ENCODE results near the gene AATK.

AATK gene

GRCh38 chr17:81102869-81103268, 63.2 kb downstream of the AATK start:
- Histone ChIP-seq H3K9ac (ENCODE audit: low read depth in 1 of 2, low read length in 2 of 2) (no peak overlapping the region), H3K4me1 (ENCODE audit: control insufficient read depth in 2 of 2, insufficient read depth in 2 of 2, low read length in 2 of 2) (peaks cover 0 to 2% of the 10 kb centered on the region in 2 donors), H3K9me3 (ENCODE audit: control insufficient read depth in 2 of 2, low read length in 2 of 2) (no peaks in the 10 kb centered on the region), H3K27ac (ENCODE audit: low read depth in 2 of 2, low read length in 2 of 2) (no peak overlapping the region), H3K36me3 (ENCODE audit: control insufficient read depth in 2 of 2, insufficient read depth in 2 of 2, low read length in 2 of 2) (peaks cover 0 to 7% of the 10 kb centered on the region in 2 donors), H3K27me3 (ENCODE audit: control insufficient read depth in 2 of 2, insufficient read depth in 2 of 2, low read length in 2 of 2) (no peaks in the 10 kb centered on the region), H3K4me3 (ENCODE audit: low read length in 2 of 2) (no peak overlapping the region)

- no peak overlapping the region for H3K27ac ChIP-seq (ENCODE audit: low read depth in 2 of 2, low read length in 2 of 2)
- H3K4me3 ChIP-seq (ENCODE audit: low read length in 2 of 2) = no peak overlapping the region
- H3K9ac ChIP-seq (ENCODE audit: low read depth in 1 of 2, low read length in 2 of 2) = no peak overlapping the region
- H3K9me3 ChIP-seq (ENCODE audit: control insufficient read depth in 2 of 2, low read length in 2 of 2) = no peaks in the 10 kb centered on the region
- H3K4me1 ChIP-seq (ENCODE audit: control insufficient read depth in 2 of 2, insufficient read depth in 2 of 2, low read length in 2 of 2) = peaks cover 4 to 7% of the 10 kb centered on the region in 2 donors
- H3K36me3 ChIP-seq (ENCODE audit: control insufficient read depth in 2 of 2, insufficient read depth in 2 of 2, low read length in 2 of 2) = peaks cover 0 to 7% of the 10 kb centered on the region in 2 donors
- no peaks in the 10 kb centered on the region for H3K27me3 ChIP-seq (ENCODE audit: control insufficient read depth in 2 of 2, insufficient read depth in 2 of 2, low read length in 2 of 2)
Observed at GRCh38 chr17:81102352-81102751, 63.7 kb downstream of the AATK start.

DNA sequence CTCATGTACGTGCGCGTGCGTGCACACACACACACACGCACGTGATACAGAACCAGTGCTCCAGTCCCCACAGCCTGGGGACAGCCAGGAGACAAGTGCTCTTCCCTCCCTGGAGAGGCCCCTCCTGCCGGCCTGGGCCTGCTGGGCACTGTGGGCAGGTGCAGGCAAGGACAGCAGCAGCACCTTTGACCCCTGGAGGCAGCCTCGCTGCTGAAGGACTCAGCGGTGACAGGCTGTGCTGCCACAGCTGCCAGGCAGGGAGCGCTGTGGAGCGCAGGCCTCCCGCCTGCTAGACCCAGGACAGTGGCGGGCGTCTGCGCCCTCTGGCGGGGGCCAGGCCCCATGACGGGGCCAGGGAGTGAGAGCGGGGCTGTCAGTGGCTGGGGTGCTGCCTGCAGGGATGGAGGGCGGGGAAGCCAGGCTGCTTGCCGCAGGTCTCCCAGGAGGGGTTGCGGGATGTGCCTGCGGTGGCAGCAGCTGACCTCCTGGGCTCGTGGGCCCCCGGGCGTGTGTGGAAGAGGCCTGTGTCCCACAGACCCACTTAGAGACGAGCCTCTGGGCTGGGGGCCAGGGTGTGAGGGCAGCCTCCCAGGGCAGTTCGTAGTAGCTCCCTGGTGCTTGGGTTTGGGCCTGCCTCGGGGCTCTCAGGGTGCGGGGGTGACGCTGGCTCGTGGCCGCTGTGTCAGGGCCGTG, 64.3 kb downstream of the AATK start:
- H3K9ac ChIP-seq (ENCODE audit: low read depth in 1 of 2, low read length in 2 of 2) = no peak overlapping the region
- no peak overlapping the region for H3K4me3 ChIP-seq (ENCODE audit: low read length in 2 of 2)
- H3K27me3 ChIP-seq (ENCODE audit: control insufficient read depth in 2 of 2, insufficient read depth in 2 of 2, low read length in 2 of 2) = no peaks in the 10 kb centered on the region
- H3K9me3 ChIP-seq (ENCODE audit: control insufficient read depth in 2 of 2, low read length in 2 of 2) = no peaks in the 10 kb centered on the region
- H3K4me1 ChIP-seq (ENCODE audit: control insufficient read depth in 2 of 2, insufficient read depth in 2 of 2, low read length in 2 of 2) = peaks cover 8 to 9% of the 10 kb centered on the region in 2 donors
- H3K36me3 ChIP-seq (ENCODE audit: control insufficient read depth in 2 of 2, insufficient read depth in 2 of 2, low read length in 2 of 2) = peaks cover 0 to 7% of the 10 kb centered on the region in 2 donors
- H3K27ac ChIP-seq (ENCODE audit: low read depth in 2 of 2, low read length in 2 of 2) = no peak overlapping the region

DNA sequence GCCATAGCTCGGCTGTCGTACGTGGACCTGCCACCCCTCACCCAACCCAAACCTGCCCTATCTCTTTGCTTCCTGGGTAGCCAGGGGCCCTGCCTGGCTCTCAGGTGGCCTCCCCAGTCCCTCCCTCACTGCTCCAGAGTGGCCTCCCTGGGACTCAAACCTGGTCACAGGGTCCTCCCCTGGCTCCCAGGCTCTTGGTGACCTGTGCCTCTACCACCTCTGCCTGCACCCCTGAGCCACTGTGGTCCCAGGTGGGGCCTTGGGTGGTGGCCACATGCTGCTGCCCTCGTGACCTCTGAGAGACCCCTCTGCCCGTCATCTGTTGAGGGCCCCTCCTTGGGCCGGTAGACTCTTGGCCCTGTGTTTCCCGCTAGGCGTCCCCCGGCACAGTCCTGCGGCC, 65.4 kb downstream of the AATK start:
- Histone ChIP-seq H3K9me3 (ENCODE audit: control insufficient read depth in 2 of 2, low read length in 2 of 2) (no peaks in the 10 kb centered on the region), H3K4me1 (ENCODE audit: control insufficient read depth in 2 of 2, insufficient read depth in 2 of 2, low read length in 2 of 2) (peaks cover 8 to 12% of the 10 kb centered on the region in 2 donors), H3K36me3 (ENCODE audit: control insufficient read depth in 2 of 2, insufficient read depth in 2 of 2, low read length in 2 of 2) (peaks cover 0 to 7% of the 10 kb centered on the region in 2 donors), H3K4me3 (ENCODE audit: low read length in 2 of 2) (no peak overlapping the region), H3K27ac (ENCODE audit: low read depth in 2 of 2, low read length in 2 of 2) (no peak overlapping the region), H3K27me3 (ENCODE audit: control insufficient read depth in 2 of 2, insufficient read depth in 2 of 2, low read length in 2 of 2) (no peaks in the 10 kb centered on the region), H3K9ac (ENCODE audit: low read depth in 1 of 2, low read length in 2 of 2) (no peak overlapping the region)

GRCh38 chr17:81099888-81100287, 66.1 kb downstream of the AATK start:
- H3K27ac ChIP-seq (ENCODE audit: low read depth in 2 of 2, low read length in 2 of 2) = no peak overlapping the region
- H3K36me3 ChIP-seq (ENCODE audit: control insufficient read depth in 2 of 2, insufficient read depth in 2 of 2, low read length in 2 of 2) = peaks cover 0 to 3% of the 10 kb centered on the region in 2 donors

GRCh38 chr17:81097943-81098308, 68.1 kb downstream of the AATK start:
- Histone ChIP-seq H3K4me3 (ENCODE audit: low read length in 2 of 2) (no peak overlapping the region), H3K36me3 (ENCODE audit: control insufficient read depth in 2 of 2, insufficient read depth in 2 of 2, low read length in 2 of 2) (no peaks in the 10 kb centered on the region), H3K27ac (ENCODE audit: low read depth in 2 of 2, low read length in 2 of 2) (peak overlapping the region in 1 of 2 donors; percentile 38), H3K9me3 (ENCODE audit: control insufficient read depth in 2 of 2, low read length in 2 of 2) (no peaks in the 10 kb centered on the region), H3K9ac (ENCODE audit: low read depth in 1 of 2, low read length in 2 of 2) (no peak overlapping the region), H3K27me3 (ENCODE audit: control insufficient read depth in 2 of 2, insufficient read depth in 2 of 2, low read length in 2 of 2) (no peaks in the 10 kb centered on the region), H3K4me1 (ENCODE audit: control insufficient read depth in 2 of 2, insufficient read depth in 2 of 2, low read length in 2 of 2) (peaks cover 15 to 25% of the 10 kb centered on the region in 2 donors)

More at GRCh38 chr17:81099888-81100287, 66.1 kb downstream of the AATK start:
- H3K27me3 ChIP-seq (ENCODE audit: control insufficient read depth in 2 of 2, insufficient read depth in 2 of 2, low read length in 2 of 2) = no peaks in the 10 kb centered on the region
- H3K9me3 ChIP-seq (ENCODE audit: control insufficient read depth in 2 of 2, low read length in 2 of 2) = no peaks in the 10 kb centered on the region
- no peak overlapping the region for H3K9ac ChIP-seq (ENCODE audit: low read depth in 1 of 2, low read length in 2 of 2)
- H3K4me1 ChIP-seq (ENCODE audit: control insufficient read depth in 2 of 2, insufficient read depth in 2 of 2, low read length in 2 of 2) = peaks cover 15 to 18% of the 10 kb centered on the region in 2 donors
- H3K4me3 ChIP-seq (ENCODE audit: low read length in 2 of 2) = no peak overlapping the region

- Histone ChIP-seq H3K4me3 (ENCODE audit: low read length in 2 of 2) (peak overlapping the region; percentile 27 to 48), H3K27ac (ENCODE audit: low read depth in 2 of 2, low read length in 2 of 2) (peak overlapping the region in 1 of 2 donors; percentile 38), H3K36me3 (ENCODE audit: control insufficient read depth in 2 of 2, insufficient read depth in 2 of 2, low read length in 2 of 2) (no peaks in the 10 kb centered on the region), H3K27me3 (ENCODE audit: control insufficient read depth in 2 of 2, insufficient read depth in 2 of 2, low read length in 2 of 2) (no peaks in the 10 kb centered on the region), H3K4me1 (ENCODE audit: control insufficient read depth in 2 of 2, insufficient read depth in 2 of 2, low read length in 2 of 2) (peaks cover 19 to 25% of the 10 kb centered on the region in 2 donors), H3K9ac (ENCODE audit: low read depth in 1 of 2, low read length in 2 of 2) (peak overlapping the region in 1 of 2 donors; percentile 14), H3K9me3 (ENCODE audit: control insufficient read depth in 2 of 2, low read length in 2 of 2) (no peaks in the 10 kb centered on the region)
Observed at GRCh38 chr17:81097134-81097942, 68.7 kb downstream of the AATK start.

- H3K4me3 ChIP-seq (ENCODE audit: low read length in 2 of 2) = no peak overlapping the region
- no peaks in the 10 kb centered on the region for H3K27me3 ChIP-seq (ENCODE audit: control insufficient read depth in 2 of 2, insufficient read depth in 2 of 2, low read length in 2 of 2)
- no peaks in the 10 kb centered on the region for H3K9me3 ChIP-seq (ENCODE audit: control insufficient read depth in 2 of 2, low read length in 2 of 2)
- no peaks in the 10 kb centered on the region for H3K36me3 ChIP-seq (ENCODE audit: control insufficient read depth in 2 of 2, insufficient read depth in 2 of 2, low read length in 2 of 2)
- H3K27ac ChIP-seq (ENCODE audit: low read depth in 2 of 2, low read length in 2 of 2) = peak overlapping the region in 1 of 2 donors; percentile 23
- H3K9ac ChIP-seq (ENCODE audit: low read depth in 1 of 2, low read length in 2 of 2) = no peak overlapping the region
- peaks cover 19 to 25% of the 10 kb centered on the region in 2 donors for H3K4me1 ChIP-seq (ENCODE audit: control insufficient read depth in 2 of 2, insufficient read depth in 2 of 2, low read length in 2 of 2)
Observed at GRCh38 chr17:81096741-81097133, 69.3 kb downstream of the AATK start.

- H3K36me3 ChIP-seq (ENCODE audit: control insufficient read depth in 2 of 2, insufficient read depth in 2 of 2, low read length in 2 of 2) = no peaks in the 10 kb centered on the region
- peak overlapping the region; percentile 40 to 58 for H3K27ac ChIP-seq (ENCODE audit: low read depth in 2 of 2, low read length in 2 of 2)
- no peaks in the 10 kb centered on the region for H3K27me3 ChIP-seq (ENCODE audit: control insufficient read depth in 2 of 2, insufficient read depth in 2 of 2, low read length in 2 of 2)
- H3K4me3 ChIP-seq (ENCODE audit: low read length in 2 of 2) = no peak overlapping the region
- no peaks in the 10 kb centered on the region for H3K9me3 ChIP-seq (ENCODE audit: control insufficient read depth in 2 of 2, low read length in 2 of 2)
- H3K9ac ChIP-seq (ENCODE audit: low read depth in 1 of 2, low read length in 2 of 2) = peak overlapping the region in 1 of 2 donors; percentile 38
- H3K4me1 ChIP-seq (ENCODE audit: control insufficient read depth in 2 of 2, insufficient read depth in 2 of 2, low read length in 2 of 2) = peaks cover 23 to 28% of the 10 kb centered on the region in 2 donors
Observed at GRCh38 chr17:81095383-81095762, 70.6 kb downstream of the AATK start.
